ENCODE data around the gene KCNH3.

KCNH3 gene

DNA sequence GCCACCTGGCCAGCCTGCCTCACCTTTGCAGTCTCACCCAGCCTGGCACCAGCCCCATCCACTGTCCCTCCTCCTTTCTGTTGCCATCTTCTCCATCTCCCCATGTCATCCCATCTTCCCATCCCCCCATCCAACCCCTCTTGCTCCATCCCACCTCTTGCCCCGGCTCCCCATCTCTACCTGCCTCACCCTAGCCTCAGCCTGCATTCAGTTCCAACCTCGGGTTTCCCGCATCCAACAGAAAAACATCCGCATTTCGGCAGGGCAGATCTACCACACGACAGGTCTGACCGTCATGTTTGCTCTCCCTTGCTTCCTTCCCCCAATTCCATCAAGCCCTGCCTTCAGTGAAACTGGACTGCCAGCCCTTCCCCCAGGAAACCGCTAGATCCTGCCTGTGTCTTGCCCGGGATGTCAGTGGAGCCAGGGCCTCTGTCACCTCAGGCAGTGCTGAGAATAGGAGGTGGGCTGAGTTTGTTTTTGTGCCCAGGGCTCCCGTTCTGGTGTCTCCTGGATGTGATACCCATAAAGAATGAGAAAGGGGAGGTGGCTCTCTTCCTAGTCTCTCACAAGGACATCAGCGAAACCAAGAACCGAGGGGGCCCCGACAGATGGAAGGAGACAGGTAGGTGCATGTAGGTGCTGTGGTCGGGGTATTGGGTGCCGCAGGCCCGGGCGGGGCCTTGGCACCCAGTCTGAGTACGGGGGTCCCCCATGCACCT is 2.5 kb downstream of the KCNH3 start (continued):
- TF ChIP-seq SP2 (tag by site-specific recombination; IDR thresholded peaks at IDR 0.05): no peak
- peak; percentile 56; the same call in 1 of the 2 replicates for TF ChIP-seq ZNF366 (tag by site-specific recombination; conservative IDR thresholded peaks at IDR 0.05)
- 0 out of 2 replicates have a peak, but pooled peaks have one; percentile 10 for TF ChIP-seq KLF7 (tag by site-specific recombination; IDR thresholded peaks at IDR 0.05; ENCODE audit: borderline replicate concordance)
- no peak for TF ChIP-seq ZNF433 (tag by site-specific recombination; IDR thresholded peaks at IDR 0.05; ENCODE audit: low read depth)
- no peak for TF ChIP-seq MZF1 (tag by site-specific recombination; IDR thresholded peaks at IDR 0.05; ENCODE audit: borderline replicate concordance)
- TF ChIP-seq, protein P1, sequence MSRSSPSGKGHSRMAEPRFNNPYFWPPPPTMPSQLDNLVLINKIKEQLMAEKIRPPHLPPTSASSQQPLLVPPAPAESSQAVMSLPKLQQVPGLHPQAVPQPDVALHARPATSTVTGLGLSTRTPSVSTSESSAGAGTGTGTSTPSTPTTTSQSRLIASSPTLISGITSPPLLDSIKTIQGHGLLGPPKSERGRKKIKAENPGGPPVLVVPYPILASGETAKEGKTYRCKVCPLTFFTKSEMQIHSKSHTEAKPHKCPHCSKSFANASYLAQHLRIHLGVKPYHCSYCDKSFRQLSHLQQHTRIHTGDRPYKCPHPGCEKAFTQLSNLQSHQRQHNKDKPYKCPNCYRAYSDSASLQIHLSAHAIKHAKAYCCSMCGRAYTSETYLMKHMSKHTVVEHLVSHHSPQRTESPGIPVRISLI (tag by site-specific recombination; IDR thresholded peaks at IDR 0.05): no peak
- TF ChIP-seq BCL11B (tag by site-specific recombination; IDR thresholded peaks at IDR 0.05; ENCODE audit: low read depth): no peak

DNA sequence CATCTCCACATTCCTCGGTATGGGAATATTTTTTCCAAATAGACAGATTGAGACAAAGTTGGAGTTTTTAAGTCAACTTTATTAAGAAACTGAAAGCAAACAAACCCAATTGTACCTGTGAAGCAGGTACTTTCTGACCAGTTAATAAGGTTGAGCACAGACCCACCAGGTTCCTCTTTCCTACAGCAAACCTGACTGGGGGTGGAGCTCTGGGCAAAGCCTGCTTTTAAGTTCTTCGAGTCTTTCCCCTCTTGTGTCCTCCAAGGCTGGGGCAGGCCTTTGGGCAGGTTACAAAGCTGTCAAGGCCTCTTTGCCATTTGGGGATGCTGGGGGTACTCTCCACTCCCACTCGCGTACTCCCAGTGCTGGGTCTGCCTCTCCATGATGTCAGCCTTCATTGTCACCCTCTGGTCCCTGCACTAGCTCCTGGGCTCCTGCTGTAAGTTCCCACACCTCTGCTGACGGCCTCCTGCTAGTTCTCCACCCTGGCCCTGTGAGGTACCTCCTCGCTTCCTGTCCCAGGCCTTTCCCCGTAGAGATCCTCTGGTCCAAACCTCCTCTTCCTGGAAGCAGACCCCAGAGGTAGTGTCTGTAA is 3.2 kb downstream of the KCNH3 start:
- ChIA-PET CTCF (no interaction called here), POLR2A (no interaction called here)
- Histone ChIP-seq H3K4me3 (ENCODE audit: low read depth, low read length) (no peak overlapping the region), H3K9me3 (ENCODE audit: control insufficient read depth, insufficient read depth, low read depth, low read length) (no peaks in the 10 kb centered on the region), H3K36me3 (ENCODE audit: control insufficient read depth in 2 of 2, insufficient read depth in 1 of 2, low read length in 2 of 2) (no peaks in the 10 kb centered on the region), H3K27ac (ENCODE audit: extremely low read depth, low read depth, low read length) (no peak overlapping the region), H3K4me1 (ENCODE audit: control insufficient read depth, insufficient read depth, low read length) (peaks cover 2% of the 10 kb centered on the region; the same call in 1 of the 2 replicates)
- TF ChIP-seq, protein P2, sequence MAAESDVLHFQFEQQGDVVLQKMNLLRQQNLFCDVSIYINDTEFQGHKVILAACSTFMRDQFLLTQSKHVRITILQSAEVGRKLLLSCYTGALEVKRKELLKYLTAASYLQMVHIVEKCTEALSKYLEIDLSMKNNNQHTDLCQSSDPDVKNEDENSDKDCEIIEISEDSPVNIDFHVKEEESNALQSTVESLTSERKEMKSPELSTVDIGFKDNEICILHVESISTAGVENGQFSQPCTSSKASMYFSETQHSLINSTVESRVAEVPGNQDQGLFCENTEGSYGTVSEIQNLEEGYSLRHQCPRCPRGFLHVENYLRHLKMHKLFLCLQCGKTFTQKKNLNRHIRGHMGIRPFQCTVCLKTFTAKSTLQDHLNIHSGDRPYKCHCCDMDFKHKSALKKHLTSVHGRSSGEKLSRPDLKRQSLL (tag by site-specific recombination; IDR thresholded peaks at IDR 0.05): no peak
- TF ChIP-seq, protein P3, sequence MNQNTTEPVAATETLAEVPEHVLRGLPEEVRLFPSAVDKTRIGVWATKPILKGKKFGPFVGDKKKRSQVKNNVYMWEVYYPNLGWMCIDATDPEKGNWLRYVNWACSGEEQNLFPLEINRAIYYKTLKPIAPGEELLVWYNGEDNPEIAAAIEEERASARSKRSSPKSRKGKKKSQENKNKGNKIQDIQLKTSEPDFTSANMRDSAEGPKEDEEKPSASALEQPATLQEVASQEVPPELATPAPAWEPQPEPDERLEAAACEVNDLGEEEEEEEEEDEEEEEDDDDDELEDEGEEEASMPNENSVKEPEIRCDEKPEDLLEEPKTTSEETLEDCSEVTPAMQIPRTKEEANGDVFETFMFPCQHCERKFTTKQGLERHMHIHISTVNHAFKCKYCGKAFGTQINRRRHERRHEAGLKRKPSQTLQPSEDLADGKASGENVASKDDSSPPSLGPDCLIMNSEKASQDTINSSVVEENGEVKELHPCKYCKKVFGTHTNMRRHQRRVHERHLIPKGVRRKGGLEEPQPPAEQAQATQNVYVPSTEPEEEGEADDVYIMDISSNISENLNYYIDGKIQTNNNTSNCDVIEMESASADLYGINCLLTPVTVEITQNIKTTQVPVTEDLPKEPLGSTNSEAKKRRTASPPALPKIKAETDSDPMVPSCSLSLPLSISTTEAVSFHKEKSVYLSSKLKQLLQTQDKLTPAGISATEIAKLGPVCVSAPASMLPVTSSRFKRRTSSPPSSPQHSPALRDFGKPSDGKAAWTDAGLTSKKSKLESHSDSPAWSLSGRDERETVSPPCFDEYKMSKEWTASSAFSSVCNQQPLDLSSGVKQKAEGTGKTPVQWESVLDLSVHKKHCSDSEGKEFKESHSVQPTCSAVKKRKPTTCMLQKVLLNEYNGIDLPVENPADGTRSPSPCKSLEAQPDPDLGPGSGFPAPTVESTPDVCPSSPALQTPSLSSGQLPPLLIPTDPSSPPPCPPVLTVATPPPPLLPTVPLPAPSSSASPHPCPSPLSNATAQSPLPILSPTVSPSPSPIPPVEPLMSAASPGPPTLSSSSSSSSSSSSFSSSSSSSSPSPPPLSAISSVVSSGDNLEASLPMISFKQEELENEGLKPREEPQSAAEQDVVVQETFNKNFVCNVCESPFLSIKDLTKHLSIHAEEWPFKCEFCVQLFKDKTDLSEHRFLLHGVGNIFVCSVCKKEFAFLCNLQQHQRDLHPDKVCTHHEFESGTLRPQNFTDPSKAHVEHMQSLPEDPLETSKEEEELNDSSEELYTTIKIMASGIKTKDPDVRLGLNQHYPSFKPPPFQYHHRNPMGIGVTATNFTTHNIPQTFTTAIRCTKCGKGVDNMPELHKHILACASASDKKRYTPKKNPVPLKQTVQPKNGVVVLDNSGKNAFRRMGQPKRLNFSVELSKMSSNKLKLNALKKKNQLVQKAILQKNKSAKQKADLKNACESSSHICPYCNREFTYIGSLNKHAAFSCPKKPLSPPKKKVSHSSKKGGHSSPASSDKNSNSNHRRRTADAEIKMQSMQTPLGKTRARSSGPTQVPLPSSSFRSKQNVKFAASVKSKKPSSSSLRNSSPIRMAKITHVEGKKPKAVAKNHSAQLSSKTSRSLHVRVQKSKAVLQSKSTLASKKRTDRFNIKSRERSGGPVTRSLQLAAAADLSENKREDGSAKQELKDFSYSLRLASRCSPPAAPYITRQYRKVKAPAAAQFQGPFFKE (tag by site-specific recombination; IDR thresholded peaks at IDR 0.05; ENCODE audit: borderline replicate concordance): no peak
- TF ChIP-seq GLIS2 (tag by site-specific recombination; IDR thresholded peaks at IDR 0.05) (0 out of 2 replicates have a peak, but pooled peaks have one; percentile 23), ZIC2 (tag by site-specific recombination; IDR thresholded peaks at IDR 0.05) (0 out of 2 replicates have a peak, but pooled peaks have one; percentile 21)

DNA sequence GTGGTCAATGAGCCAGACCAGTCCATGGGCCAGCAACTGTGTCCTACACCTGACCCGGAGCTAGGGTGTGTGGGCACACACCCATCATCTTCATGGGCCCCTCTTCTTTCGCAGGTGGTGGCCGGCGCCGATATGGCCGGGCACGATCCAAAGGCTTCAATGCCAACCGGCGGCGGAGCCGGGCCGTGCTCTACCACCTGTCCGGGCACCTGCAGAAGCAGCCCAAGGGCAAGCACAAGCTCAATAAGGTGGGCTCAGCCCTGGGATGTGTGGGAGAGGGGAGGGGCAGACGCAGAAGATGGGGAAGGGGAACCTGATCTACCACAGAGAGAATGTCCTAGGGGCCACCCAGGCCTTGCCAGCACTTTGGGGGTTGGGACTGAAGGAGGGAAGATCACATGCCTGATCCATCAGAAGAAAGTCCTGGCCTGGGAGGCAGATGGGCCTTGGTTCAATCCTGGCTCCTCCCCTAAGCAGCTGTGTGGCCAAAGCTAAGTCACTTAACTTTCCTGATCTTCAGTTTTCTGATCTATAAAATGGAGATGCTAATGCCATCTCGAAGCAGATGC is 3.8 kb downstream of the KCNH3 start:
- no peak overlapping the region for H3K27ac ChIP-seq (ENCODE audit: extremely low read depth, low read depth, low read length)
- H3K9me3 ChIP-seq (ENCODE audit: control insufficient read depth, insufficient read depth, low read depth, low read length): no peaks in the 10 kb centered on the region
- peaks cover 2% of the 10 kb centered on the region; the same call in 1 of the 2 replicates for H3K4me1 ChIP-seq (ENCODE audit: control insufficient read depth, insufficient read depth, low read length)
- ChIA-PET CTCF (no interaction called here), POLR2A (no interaction called here)
- no peak overlapping the region for H3K4me3 ChIP-seq (ENCODE audit: low read depth, low read length)
- H3K36me3 ChIP-seq (ENCODE audit: control insufficient read depth in 2 of 2, insufficient read depth in 1 of 2, low read length in 2 of 2): no peaks in the 10 kb centered on the region
- TF ChIP-seq, protein P4, sequence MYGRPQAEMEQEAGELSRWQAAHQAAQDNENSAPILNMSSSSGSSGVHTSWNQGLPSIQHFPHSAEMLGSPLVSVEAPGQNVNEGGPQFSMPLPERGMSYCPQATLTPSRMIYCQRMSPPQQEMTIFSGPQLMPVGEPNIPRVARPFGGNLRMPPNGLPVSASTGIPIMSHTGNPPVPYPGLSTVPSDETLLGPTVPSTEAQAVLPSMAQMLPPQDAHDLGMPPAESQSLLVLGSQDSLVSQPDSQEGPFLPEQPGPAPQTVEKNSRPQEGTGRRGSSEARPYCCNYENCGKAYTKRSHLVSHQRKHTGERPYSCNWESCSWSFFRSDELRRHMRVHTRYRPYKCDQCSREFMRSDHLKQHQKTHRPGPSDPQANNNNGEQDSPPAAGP (tag by site-specific recombination; IDR thresholded peaks at IDR 0.05): no peak
- TF ChIP-seq ZNF530 (tag by site-specific recombination; IDR thresholded peaks at IDR 0.05; ENCODE audit: low read depth) (no peak), ZNF133 (tag by site-specific recombination; IDR thresholded peaks at IDR 0.05) (no peak)
- TF ChIP-seq, protein P5, sequence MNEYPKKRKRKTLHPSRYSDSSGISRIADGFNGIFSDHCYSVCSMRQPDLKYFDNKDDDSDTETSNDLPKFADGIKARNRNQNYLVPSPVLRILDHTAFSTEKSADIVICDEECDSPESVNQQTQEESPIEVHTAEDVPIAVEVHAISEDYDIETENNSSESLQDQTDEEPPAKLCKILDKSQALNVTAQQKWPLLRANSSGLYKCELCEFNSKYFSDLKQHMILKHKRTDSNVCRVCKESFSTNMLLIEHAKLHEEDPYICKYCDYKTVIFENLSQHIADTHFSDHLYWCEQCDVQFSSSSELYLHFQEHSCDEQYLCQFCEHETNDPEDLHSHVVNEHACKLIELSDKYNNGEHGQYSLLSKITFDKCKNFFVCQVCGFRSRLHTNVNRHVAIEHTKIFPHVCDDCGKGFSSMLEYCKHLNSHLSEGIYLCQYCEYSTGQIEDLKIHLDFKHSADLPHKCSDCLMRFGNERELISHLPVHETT (tag by site-specific recombination; IDR thresholded peaks at IDR 0.05): no peak

Measured in HEK293 (cell line).